Calu3 (cell line): ENCODE data around the gene BCL2L11. TPM values are rescaled to one million over a fixed set of nuclear protein-coding genes. Genes with fewer than 3 reads are reported as not detected.
"Not testable (repeated sequence)": the region's sequence is repeated elsewhere in the genome, so short reads cannot be mapped to it uniquely, and the experiment has no call there.

ENCODE experiments used
- Bru-seq: library from RNA; stranded (reverse); fragments of 400-500 nt; gene quantifications from one replicate; lab custom pipeline; 2021; lab: Mats Ljungman, UMichigan
- BruChase-seq, 2 experiments: library from RNA; stranded (reverse); fragments of 400-500 nt; gene quantifications; one replicate each; lab custom pipeline; 2021; lab: Mats Ljungman, UMichigan
- BruUV-seq: library from RNA; stranded (reverse); fragments of 400-500 nt; replicated peaks from 2 replicates; lab custom pipeline; 2021; lab: Mats Ljungman, UMichigan
- CTCF ChIA-PET: fragments of 300-600 bp; sonication (Branson Sonifier 250); formaldehyde crosslinking; loops from one replicate; lab custom pipeline; 2022; ENCODE audit warnings: antibody characterized with exemption; lab: Charles Lee
- DNase-seq: peaks from one replicate; pipeline ENCODE4 v3.0.0; 2022
- H3K27ac Mint-ChIP-seq: one replicate; pipeline ENCODE4 v1.8.0; 2022; ENCODE audit warnings: mixed read lengths; ENCODE audit not compliant: unreplicated experiment
- H3K27me3 Mint-ChIP-seq: one replicate; pipeline ENCODE4 v1.8.0; 2022; ENCODE audit warnings: mixed read lengths; ENCODE audit not compliant: unreplicated experiment
- H3K36me3 Mint-ChIP-seq: one replicate; pipeline ENCODE4 v1.8.0; 2022; ENCODE audit warnings: mild to moderate bottlenecking, moderate library complexity, mixed read lengths; ENCODE audit not compliant: insufficient read depth, unreplicated experiment
- H3K4me1 Mint-ChIP-seq: one replicate; pipeline ENCODE4 v1.8.0; 2022; ENCODE audit warnings: mild to moderate bottlenecking, low read depth, mixed read lengths; ENCODE audit not compliant: unreplicated experiment
- H3K4me3 Mint-ChIP-seq: one replicate; pipeline ENCODE4 v1.8.0; 2022; ENCODE audit warnings: mild to moderate bottlenecking, low read depth, moderate library complexity, mixed read lengths; ENCODE audit not compliant: unreplicated experiment
- H3K9me3 Mint-ChIP-seq: one replicate; pipeline ENCODE4 v1.8.0; 2022; ENCODE audit warnings: low read depth, mixed read lengths; ENCODE audit not compliant: unreplicated experiment
- intact Hi-C: fragments of 100-400 bp; cut with micrococcal nuclease; formaldehyde crosslinking; loops from one replicate; pipeline ENCODE4 v1.10.0; 2022; ENCODE audit not compliant: unreplicated experiment
- long read RNA-seq: library from polyadenylated mRNA; stranded (forward); transcript quantifications from one replicate; pipeline ENCODE4 v2.0.0, GENCODE V29; 2022
- total RNA-seq: library from RNA; stranded (reverse); gene quantifications from 2 replicates; pipeline ENCODE4 v1.2.3, GENCODE V29; 2022
- TF ChIP-seq, protein P1 (sequence below): fragments of 200-600 bp; IDR thresholded peaks from one replicate; pipeline ENCODE4 v1.8.0; 2022; ENCODE audit warnings: antibody characterized with exemption; ENCODE audit not compliant: unreplicated experiment

The BCL2L11 gene, protein sequence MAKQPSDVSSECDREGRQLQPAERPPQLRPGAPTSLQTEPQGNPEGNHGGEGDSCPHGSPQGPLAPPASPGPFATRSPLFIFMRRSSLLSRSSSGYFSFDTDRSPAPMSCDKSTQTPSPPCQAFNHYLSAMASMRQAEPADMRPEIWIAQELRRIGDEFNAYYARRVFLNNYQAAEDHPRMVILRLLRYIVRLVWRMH
- total RNA-seq (17.6 and 18.4 TPM in 2 replicates), Bru-seq, nascent RNA (percentile 79 among the genes with signal in this experiment), BruChase-seq, experiment 1, labeled RNA remaining after a 6-hour chase (percentile 52 among the genes with signal in this experiment), BruChase-seq, experiment 2, labeled RNA remaining after a 2-hour chase (percentile 63 among the genes with signal in this experiment)
- long read RNA-seq, full-length matches to known transcripts = 1 of 4 reads
- long read RNA-seq, partial matches to known transcripts = 1 of 4 reads
- long read RNA-seq, other reads (novel, unspliced or antisense) = 2 of 4 reads

DNA sequence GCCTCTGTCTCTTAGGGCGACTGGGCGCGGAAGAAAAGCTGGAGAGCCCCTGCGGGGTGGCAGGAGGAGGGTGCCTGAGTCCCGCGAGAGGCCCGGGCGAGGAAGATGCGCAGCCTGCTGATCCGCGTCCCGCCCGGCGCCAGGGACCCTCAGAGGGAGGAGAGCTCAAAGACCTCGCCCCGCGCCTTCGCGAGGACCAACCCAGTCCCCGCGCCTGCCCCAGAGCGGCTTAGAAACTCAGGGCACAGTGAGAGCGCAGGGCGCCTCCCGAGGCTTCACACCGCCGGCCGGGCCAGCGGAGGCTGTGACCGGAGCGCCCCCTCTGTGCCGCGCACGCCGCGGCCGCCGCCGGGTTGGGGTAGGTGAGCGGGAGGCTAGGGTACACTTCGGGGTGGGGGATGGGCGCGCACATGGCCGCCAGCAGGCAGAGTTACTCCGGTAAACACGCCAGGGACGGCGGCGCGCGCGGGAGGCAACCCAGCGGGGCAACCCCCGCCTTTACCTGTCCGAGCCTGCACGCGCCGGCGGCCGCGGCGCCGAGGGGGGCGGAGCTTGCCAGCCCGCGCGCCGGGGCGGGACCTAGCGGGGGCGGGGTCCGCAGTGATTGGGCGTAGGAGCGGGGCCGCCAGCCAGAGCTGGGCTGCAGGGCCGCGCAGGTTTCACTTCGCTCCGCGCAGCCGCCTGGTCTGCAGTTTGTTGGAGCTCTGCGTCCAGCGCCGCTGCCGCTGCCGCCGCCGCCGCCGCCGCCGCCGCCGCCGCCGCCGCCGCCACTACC, at the start of gene BCL2L11:
Gene BCL2L11 (plus strand): TSS at position 662 of the 775 bp plus-strand sequence. CDS start 2,832 bp downstream, outside the sequence.
- Mint-ChIP-seq H3K4me1 (peaks cover 27% of the 10 kb centered on the region), H3K27me3 (peaks cover 39% of the 10 kb centered on the region), H3K9me3 (no peaks in the 10 kb centered on the region), H3K27ac (peak within 1 kb of the TSS; percentile 85), H3K36me3 (peaks cover 77% of the 10 kb centered on the region), H3K4me3 (peak within 1 kb of the TSS; percentile 98)
- BruUV-seq = no TSS peak
- CTCF ChIA-PET = interaction anchor here (0.9 to 1.4 kb wide), 4 partner anchors 88 to 307 kb away, joined by 3 to 4 read pairs (median 3); no protein-coding TSS in a partner anchor
- peak; percentile 97 for DNase-seq
- intact Hi-C loops = no loop called here
- TF ChIP-seq, protein P1, sequence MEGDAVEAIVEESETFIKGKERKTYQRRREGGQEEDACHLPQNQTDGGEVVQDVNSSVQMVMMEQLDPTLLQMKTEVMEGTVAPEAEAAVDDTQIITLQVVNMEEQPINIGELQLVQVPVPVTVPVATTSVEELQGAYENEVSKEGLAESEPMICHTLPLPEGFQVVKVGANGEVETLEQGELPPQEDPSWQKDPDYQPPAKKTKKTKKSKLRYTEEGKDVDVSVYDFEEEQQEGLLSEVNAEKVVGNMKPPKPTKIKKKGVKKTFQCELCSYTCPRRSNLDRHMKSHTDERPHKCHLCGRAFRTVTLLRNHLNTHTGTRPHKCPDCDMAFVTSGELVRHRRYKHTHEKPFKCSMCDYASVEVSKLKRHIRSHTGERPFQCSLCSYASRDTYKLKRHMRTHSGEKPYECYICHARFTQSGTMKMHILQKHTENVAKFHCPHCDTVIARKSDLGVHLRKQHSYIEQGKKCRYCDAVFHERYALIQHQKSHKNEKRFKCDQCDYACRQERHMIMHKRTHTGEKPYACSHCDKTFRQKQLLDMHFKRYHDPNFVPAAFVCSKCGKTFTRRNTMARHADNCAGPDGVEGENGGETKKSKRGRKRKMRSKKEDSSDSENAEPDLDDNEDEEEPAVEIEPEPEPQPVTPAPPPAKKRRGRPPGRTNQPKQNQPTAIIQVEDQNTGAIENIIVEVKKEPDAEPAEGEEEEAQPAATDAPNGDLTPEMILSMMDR = peak; percentile 35

DNA sequence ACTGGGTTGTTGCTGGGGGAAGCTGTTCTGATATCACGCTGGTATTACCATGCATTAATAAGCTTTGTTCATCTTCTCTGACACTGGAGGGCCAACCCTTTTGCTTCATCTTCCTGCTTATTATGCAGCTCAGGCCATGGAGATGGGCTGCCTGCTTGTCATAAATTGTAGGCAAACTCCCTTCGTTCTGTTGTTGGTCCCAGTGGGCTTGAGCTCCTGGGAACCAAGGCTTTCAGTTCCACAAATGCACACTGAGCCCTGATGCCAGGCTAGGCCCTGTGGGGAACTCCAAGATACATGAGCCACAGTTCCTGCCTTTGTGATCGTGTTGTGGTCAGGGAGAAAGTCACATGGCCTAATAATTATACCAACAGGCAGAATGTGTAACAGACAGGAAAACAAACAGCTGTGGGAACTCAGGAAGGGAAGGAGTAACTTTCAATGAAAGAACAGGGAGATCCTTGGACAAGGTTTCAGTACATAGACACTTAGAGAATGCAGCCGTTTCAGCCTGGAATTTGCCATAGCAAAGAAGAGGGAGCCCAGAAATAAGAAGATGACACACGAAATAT, 49.0 kb upstream of the BCL2L11 start:
- peak; percentile 33 for DNase-seq
- Mint-ChIP-seq H3K27me3 (no peaks in the 10 kb centered on the region), H3K27ac (peak overlapping the region; percentile 86), H3K9me3 (peaks cover 5% of the 10 kb centered on the region), H3K4me3 (peak overlapping the region; percentile 14), H3K4me1 (peaks cover 53% of the 10 kb centered on the region), H3K36me3 (peaks cover 22% of the 10 kb centered on the region)
- TF ChIP-seq, protein P1 = no peak
- no TSS peak for BruUV-seq
- CTCF ChIA-PET = interaction anchor here (0.6 to 1.0 kb wide), 2 partner anchors 38 to 857 kb away, joined by 3 to 4 read pairs; no protein-coding TSS in a partner anchor
- intact Hi-C loops = loop anchor here (2.0 kb wide), 1 partner anchor 39 kb away; no protein-coding TSS in a partner anchor

DNA sequence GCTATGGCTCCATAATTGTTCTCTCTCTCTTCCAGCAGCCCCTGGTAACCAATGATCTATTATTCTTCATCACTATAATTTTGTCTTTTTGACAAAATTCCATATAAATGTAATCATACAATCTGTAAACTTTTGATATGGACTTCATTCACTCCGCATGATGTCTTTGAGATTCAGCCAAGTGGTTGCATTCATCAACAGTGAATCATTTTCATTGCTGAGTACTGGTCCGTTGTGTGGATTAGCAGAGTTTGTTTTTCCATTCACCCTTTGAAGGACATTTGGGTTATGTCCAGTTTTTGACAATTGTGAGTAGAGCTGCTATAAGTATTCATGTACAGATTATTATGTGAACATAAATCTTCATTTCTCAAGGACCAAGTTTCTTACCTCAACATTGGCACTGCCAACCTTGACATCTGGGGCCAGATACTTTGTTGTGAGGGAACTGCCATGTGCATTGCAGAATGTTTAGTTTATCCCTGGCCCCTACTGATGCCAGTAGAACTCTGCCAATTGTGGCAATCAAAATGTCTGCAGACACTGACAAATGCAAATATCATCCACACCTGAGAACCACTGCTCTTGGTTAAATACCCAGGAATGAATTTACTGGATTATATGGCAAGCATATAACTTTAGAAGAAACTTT, 48.4 kb upstream of the BCL2L11 start:
- Mint-ChIP-seq H3K36me3 (peaks cover 22% of the 10 kb centered on the region), H3K27ac (peak overlapping the region; percentile 86), H3K4me1 (peaks cover 51% of the 10 kb centered on the region), H3K4me3 (peak overlapping the region; percentile 14), H3K9me3 (peaks cover 5% of the 10 kb centered on the region), H3K27me3 (no peaks in the 10 kb centered on the region)
- TF ChIP-seq, protein P1 = no peak
- no peak for DNase-seq
- intact Hi-C loops = loop anchor here (2.0 kb wide), 1 partner anchor 40 kb away; no protein-coding TSS in a partner anchor
- CTCF ChIA-PET = interaction anchor here (0.6 kb wide), 1 partner anchor 16 kb away, joined by 4 read pairs; no protein-coding TSS in a partner anchor
- no TSS peak for BruUV-seq

DNA sequence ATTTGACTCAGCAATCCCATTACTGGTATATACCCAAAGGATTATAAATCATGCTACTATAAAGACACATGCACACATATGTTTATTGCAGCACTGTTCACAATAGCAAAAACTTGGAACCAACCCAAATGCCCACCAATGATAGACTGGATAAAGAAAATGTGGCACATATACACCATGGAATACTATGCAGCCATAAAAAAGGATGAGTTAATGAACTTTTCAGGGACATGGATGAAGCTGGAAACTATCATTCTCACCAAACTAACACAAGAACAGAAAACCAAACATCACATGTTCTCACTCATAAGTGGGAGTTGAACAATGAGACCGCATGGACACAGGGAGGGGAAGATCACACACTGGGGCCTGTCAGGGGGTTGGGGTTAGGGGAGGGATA, 38.1 kb upstream of the BCL2L11 start:
- H3K9me3 Mint-ChIP-seq, H3K4me1 Mint-ChIP-seq, CTCF ChIA-PET, H3K36me3 Mint-ChIP-seq, H3K4me3 Mint-ChIP-seq, H3K27ac Mint-ChIP-seq, DNase-seq, BruUV-seq, intact Hi-C loops: not testable (repeated sequence)
- peaks cover 34% of the 10 kb centered on the region for H3K27me3 Mint-ChIP-seq
